ENCODE measurements around the gene CDK14.

The CDK14 gene

DNA sequence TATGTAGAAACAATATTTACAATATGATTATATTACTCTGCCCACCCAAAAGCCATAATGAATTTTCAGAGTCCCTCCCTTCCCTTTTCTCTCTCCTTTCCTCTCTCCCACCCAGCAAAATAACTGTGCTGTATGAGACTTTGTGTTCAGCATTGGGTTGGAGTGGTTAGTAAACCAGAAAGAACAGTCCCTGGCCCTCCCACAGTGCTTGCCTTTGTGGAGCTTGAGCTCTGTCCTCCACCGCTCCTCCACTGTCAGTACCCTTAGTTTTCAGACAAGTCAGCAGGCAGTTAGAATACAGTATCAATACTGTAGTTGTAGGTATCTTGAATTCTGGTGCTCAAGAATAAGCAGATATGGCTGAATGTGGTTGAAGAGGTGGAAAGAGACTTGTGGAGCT lies 92.7 kb downstream of the CDK14 start:
- no peak for DNase-seq

DNA sequence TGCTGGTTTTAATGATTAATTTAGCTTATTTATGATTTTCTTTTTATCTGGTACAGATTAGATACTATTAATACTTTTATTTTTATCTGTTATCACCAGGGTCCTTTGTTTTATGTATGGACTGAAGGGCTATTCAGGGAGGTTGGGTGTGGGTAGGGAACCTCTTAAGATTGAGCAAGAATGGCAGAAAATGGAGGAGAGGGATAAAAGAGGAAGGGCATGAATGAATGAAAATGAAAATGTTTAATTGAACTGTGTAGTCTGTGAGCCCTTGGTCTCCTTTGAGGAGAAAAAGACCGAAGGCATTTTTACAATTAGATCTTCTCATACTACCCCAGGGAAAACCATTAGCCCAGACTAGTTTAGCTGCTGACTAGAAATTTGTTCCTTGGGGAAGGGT lies 93.1 kb downstream of the CDK14 start:
- DNase-seq: no peak

DNA sequence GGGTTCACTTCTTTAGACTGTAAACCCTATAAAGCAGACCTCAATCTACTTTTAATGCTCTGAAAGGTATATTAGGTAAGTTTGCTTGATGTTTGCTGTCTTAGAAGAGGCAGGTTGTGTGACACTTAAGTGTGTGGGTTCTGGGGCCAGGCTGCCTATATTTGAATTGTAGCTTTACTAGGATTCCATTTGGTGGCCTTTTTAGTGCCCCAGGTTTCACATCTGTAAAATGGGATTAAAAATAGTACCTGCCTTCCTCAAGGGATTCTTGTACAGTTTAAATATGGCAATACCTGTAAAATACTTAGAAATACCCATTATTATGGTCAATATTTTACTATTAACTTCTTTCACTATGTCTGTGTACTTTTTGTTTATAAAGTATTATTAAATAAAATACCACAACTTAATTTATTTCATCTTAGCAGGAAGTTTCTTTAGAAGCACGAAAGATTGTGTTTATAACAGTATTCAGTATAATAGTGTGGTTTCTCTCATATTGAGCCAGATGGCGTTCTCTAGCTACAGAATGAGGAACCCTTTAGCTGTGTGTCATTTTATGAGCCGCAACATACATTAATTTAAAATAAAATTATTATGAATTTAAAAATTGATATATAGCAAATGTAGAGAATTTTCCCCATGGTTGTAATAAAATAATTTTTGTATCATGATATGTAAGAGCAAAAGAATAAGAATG lies 94.2 kb downstream of the CDK14 start:
- no peak for DNase-seq

DNA sequence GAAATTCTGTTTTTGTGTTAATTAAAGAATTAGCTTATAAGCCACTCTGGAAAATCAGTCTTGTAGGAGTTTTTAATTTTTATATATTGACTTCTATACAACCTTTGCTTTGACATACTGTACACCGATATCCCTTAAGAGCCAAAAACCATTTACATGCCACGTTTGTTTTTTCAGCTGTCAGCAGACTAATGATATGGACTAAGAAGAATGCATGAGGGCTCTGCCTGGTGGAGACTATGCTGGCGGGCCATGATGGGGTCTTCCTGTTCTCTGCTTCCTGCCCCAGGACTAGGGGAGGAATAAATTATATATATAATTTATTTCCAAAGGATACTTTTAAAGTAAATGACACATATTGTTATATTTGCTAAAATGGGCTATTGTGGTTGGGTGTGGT lies 96.3 kb downstream of the CDK14 start:
- DNase-seq: no peak

DNA sequence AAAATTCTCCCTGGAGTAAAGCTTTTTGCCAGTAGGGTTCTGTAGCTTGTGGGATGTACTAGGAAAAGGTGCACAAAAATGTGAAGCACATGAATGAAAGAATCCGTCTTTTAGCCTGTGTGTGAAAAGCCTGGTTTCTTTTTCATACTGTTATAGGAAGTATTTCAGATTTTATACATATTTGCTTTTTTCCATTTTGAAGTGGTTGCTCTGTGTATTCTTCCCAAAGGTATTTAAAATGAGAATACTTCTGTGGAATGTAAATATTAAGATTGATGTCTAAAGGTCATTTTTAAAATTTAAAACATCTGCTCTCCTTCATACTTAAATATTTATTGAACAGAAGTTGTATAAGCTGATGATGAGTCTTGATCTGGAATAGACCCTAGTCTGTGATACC lies 96.8 kb downstream of the CDK14 start:
- no peak for DNase-seq

DNA sequence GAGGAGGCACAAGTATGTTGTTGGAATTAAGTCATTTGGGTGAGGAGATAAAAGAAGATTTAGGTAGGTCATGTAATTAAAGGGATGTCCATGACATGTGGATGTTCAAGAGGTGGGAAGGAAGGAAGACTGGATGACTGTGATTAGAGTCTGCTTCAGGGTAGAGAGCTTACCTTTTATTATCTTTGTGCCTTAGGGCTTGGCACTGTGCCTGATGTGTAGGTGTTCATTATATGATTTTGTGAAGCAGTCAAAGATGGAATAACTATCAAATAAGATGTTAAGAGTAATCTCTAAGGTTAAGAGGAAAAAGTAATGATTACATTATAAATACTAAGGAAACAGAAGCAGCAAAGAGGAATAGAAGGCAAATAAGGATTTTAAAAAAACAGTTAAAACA lies 97.8 kb downstream of the CDK14 start:
- DNase-seq: no peak

DNA sequence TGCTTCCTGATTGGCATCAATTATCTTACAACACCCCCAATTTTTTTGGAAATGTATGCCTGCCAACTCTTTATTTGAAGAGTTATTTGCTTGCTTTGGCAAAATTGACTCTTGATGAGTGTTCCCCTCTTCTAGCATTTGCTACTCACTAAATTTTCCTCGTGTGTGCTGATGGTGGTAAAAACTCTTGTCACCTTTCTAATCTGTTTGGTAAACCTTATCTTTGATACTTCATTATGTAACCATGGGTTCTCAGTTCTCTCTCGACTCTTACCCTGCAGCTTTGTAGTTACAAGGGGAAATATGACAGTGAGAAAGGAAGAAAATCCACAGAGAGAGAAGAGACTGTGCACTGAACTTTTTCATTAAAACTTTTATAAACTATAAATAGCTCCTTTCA lies 102.5 kb downstream of the CDK14 start:
- no peak for DNase-seq

DNA sequence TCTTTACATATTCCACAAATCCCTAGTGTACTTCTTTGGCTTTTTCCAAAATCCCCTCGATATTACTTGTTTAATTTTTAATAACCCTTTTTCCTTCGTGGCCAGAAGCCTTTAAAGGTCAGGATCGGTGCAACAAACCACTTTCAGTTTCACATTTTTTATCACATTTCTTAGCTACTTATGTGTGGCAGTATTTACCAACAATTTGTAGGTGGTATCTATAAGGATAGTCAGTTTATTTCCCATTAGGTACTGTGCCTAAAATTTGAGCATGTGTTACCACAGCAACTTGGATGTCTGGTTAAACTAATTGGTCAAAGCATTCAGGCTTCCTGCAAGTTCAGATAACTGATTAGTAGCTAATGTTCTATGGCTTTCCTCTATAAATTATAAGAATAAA lies 104.9 kb downstream of the CDK14 start:
- no peak for DNase-seq

DNA sequence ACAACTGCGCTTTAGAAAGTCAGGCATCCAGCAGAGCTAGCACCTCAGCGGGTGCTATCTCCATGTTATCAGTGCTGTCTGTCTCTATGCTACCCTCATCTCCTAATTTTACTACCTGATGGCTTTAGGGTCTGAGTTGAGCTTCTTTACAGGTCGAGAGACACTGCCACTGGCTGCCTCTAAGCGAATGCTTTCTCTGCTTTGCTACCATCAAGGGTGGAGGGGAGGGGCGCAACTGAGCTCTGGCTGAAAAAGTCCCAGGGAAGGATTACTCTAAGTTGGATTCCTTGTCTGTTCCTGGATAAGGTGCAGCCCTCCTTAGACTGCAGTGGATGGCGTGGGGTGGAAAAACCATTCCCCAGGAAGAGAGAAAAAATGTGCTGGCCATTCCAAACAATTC lies 105.7 kb downstream of the CDK14 start:
- no peak for DNase-seq

DNA sequence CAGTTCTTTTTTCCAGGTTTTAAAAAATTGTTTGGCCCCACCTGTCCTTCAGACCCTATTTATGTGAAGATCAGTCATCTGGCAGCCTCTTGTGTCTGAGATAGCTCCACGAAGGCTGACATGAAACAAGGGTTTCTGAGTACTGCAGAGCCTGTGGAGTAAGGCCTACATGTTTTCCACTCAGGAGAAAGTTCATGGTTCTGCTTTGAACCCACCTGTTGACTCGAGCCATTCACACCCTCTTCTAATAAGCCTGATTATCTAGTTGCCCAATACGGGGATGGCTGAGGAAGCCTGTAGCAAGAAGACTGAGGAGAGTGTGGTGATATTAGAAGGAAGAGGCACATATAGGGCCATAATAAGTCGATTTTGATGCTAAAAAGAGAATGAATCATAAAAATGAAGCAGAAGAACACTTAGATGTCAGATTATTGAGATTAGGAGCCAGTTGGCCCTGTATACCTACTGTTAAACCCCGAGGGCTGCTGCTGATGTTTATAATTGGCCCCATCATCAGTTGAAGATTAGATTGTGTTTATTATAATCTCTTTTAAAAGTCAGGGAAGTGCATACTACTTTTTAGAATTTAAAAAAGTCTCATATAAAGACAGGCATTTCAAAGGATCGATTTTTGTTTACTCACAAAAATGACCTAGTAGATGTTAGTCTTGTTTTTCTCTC lies 109.4 kb downstream of the CDK14 start:
- no peak for DNase-seq

DNA sequence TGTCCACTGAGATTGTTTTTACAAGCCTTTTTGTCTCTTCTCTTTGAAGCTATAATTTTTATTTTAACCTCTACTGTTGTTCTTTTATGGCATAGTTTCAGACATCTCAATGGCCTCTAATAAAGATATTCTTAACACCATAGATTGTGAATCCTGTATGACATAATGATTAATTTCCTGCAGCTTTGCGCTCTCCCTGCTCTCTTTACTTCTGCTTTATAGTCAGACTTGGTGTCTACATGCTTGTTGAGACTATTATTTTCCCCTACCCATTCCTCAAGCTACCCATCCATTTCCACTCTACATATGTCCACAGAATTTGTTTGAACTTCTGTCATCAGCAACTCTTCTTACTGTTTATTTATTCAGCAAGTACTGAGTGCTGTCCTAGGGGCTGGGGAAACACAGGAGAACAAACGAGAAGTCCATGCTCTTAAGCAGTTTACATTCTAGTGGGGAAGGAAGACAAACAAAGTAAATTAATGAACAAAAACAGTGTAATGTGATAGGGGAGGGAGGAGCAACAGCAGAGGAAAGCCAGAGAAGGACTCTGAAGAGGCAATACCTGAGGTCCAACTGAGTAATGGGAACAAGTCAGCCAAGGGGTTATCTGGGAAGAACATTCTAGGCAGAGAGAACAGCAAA lies 110.1 kb downstream of the CDK14 start:
- DNase-seq: no peak

DNA sequence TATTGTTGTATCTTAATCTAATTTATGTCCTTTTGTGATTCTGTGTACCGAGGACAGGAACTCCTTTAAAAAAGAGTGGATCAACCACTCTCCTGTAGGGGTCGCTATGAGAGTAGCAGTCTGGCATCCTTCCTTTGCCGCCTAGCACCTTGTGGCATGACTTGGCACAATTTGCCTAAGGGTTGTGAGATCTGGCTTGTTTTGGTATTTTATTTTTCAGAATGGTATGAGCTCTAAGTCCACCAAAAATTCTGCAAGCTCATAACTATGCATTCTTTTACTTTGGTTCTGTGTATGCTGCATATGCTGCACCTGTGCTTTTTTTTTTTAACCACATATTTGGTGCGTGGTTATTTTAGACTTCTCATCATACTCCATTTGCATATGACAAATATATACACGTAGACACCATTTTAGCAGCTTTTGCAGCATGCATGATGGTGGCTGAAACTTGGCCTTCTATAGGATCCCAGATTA lies 112.8 kb downstream of the CDK14 start:
- no peak for DNase-seq

DNA sequence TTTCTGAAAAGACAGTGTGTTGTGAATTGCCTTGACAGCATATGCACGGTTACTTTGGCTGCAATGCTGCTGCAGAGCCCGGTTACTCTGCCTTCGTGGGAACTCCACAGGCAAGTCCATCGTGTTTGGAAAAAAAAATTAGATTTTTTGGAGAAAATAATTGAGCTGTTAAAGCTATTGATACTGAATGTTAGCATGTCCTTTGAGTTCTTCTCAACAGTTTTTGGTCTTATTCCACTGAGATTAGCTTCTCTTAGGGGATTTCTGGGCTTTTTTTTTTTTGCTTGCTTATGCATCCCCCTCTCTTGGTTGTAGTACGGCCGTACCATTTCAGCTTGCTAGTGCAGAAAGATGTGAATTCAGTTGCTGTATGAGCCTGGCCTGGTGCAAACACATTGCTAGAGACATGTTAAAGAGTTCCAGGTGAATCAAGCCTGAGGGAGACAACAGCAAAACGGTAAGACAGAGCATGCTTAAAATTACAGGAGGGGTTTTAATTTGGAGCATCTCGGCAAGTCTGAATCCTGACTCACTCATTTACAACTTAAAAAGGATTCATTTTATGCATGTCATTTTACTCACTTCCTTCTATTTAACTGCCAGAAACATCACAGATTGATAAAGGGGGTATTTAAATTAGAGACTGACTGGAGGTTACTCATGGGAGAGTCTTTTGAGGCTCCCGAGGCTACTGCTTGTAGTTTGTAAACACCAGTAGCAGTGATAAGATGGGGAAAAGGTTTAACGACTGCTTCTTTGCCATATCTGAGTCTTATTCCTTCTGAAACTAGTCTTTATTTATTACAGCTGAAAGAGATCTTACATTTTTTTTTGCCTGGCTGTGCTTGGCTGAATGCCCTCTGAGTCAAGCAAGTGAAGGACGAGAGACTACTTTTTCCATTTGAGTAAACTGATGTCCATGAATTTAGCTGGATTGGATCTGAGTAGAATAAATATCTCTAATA lies 113.7 kb downstream of the CDK14 start:
- no peak for DNase-seq

DNA sequence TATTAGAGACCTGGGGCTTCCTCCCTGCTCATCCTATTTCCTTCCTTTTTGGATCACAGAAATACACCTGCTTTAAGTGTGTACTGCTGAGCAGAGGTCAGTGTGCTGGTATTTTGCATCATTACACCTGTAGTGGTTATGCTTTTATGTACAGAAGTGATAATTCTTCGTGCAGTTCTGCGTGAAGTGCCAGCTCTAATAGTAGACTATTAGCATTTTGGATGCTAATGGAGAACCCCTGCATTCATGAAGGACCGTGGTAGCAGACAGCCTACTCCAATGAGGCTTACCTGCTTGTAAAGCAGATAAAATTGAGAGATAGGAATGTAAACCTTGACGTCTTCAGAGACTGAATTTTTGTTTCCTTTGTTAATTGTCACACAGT lies 114.3 kb downstream of the CDK14 start:
- DNase-seq: no peak

DNA sequence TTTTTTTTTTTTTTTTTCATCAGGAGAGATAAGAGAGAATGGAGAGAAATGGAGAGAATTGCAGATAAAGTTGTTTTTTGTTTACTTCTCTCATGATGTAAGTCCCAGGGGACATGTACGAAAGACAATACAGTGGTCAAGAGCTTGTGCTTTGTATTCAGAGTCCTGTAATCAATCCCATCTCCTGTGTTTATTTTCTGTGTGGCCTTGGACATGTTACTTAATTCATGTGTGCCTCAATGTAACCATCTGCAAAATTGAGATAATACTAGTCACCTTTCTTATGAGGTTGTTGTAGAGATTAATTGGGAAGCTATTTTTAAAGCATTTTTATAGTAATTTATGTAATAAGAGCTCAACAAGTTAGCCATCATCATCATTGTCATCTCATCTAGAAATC lies 117.5 kb downstream of the CDK14 start:
- no peak for DNase-seq

DNA sequence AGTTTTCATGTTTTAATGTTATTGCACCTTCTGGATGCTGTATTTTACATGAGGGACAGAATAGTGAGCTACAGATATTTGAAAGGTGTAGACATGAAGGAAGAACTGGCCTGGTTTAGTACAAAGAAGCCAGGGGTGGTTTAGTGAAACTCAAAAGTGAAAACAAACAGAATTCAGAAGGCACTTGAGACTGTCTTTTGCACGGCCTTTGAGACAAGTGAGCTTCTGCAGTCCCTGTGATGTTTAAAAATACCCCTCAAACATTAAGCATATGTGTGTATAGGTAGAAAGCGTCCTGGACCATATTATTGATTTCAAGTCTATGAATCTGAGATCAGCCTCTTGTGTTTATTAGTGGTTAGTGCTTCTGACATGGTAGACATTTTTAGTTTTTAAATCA lies 118.9 kb downstream of the CDK14 start:
- no peak for DNase-seq

DNA sequence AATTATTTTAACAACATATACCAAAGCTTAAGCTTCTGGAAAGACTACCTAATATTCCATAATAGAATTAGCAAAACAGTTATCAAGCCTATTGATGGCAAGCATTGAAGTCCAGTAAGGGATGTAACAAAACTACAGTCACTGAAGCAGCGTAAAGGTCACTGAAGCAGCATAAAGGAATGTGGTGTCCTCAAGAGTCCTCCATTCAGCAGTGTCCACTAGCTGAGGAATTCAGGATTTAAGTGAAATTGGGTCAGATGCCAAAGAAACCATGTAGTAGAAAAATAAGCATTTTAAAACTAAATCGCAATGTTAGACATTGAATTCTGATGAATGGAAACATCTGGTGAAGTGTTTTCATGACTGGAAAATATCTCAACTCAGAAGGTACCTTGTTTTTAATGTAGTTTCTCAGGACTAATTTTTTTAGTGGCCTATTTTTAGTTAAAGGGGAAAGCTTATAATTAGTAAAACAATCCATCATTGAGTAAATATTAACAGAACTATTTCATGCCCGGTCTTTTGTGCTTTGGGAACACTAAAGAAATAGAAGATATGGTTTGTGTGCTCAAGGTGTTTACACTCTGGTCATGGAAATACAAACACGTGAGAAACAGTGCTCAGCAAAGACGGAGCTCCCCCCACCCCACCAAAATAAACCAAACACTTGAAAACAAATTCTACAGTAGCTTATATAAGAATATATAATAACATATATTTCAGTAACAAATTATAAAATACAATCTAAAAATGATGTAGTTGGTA lies 121.4 kb downstream of the CDK14 start:
- DNase-seq: no peak

DNA sequence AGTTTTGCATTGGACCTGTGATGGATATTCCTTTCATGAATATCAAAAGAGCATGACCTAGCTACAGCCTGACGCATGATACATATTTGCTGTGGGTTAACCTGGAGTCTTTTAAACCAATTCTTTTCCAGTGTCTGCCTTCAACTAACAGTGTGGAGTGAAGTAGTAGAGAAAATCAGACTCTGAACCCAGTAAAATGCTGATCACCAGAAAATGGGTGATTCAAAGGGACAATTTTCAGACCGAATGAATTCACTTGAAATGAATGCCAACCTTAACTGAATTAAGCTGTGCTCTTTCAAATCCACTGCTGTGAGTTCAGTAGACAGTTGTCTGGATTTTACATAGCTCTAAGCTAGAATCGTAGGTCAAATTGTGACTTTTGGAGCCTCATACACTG lies 123.0 kb downstream of the CDK14 start:
- DNase-seq: no peak

DNA sequence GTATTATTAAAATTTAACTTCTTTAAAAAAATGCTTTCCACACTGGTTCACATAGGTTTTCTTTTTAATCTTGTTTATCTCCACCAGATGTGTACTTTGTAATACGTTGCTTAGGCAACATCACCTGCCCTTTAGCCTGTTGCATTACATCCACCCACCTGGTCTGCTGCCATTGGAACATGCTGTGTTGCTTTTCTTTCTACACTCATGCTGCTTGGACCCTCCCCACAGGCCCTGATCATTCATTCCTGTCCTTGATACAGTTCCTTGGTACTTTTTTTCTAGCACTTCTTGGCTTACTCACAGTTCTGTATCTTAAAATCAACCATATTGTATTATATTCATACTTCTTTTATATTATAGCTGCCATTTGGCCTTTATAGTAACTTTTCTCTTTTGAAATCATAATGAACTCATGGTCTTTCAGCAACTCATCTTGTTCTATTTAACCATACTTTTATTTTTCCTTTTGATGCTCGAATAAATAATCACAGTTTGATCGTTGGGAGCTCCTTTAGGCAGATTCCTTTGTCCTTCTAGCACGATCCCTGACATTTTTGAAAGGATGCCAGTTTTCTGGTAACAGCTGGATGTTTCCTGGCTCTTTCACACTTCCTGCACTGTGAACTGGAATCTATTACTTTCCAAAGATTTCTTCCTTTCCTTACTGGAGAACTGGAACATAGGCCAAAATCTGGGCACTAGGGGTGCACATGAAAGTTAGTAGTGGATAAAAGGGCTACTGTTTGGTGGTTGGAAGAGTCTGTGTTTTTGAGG lies 125.1 kb downstream of the CDK14 start:
- DNase-seq: no peak

DNA sequence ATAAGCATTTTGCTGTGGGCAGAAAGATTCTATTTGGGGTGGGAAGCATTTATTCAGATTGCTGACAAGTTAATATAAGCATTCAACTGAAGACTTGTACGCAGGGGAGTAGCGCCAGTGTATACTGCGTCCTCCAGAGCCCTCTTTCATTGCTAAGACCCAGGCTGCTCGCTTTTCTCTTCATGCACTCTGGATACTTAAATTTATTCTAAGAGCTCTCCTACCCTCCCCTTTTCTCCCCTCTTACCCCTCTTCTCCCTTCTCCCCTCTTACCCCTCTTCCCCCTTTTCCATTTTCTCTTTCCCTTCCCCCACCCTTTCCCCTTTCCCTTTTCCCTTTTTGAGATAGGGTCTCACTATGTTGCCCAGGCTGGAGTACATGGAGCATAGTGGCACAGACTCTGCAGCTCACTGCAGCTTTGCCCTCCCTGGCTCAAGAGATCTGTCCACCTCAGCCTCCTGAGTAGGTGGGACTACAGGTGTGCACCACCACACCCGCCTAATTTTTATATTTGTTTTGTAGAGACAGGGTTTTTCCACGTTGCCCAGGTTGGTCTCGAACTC lies 125.8 kb downstream of the CDK14 start:
- no peak for DNase-seq

DNA sequence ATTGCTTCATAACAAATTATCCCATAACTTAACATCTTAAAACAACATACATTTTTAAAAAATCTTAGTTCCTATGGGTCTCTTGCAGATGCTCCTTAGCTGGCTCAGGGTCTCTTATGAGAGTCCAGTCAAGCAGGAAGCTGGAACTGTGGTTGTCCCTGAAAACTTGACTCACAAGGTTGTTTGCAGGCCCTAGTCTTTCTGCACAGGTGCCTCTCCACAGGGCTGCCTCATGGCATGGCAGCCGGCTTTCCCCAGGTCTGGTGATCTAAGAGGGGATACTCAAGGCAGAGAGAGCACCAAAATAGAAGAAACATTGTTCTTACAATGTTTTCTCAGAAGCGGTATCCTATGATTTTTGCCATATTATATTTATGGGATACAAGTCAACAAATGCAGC lies 127.1 kb downstream of the CDK14 start:
- DNase-seq: no peak

All from CD4-positive, alpha-beta T cell treated with Interleukin-4 for 4 hours (primary cell).